ENCODE data around the gene SYNJ1. TPM values are rescaled to one million over a fixed set of nuclear protein-coding genes. Genes with fewer than 3 reads are reported as not detected.

SYNJ1 gene
- total and polyA plus RNA-seq, 2 experiments from 2014 or later, result 1.4 to 4.2 TPM

GRCh38 chr21:32603131-32603530, 124.7 kb downstream of the SYNJ1 start:
- no peaks in the 10 kb centered on the region; the same call in none of the 2 replicates for H3K79me2 ChIP-seq (replicated peaks; ENCODE audit: insufficient read depth)
- H3K4me3 Mint-ChIP-seq, result peak overlapping the region; percentile 56
- no peak overlapping the region for H3K4me3 ChIP-seq
- peaks cover 93% of the 10 kb centered on the region for H3K36me3 Mint-ChIP-seq (ENCODE audit: low read depth)
- peaks cover 46% of the 10 kb centered on the region for H3K4me1 ChIP-seq (ENCODE audit: insufficient read depth)
- peak overlapping the region; percentile 88 for H3K27ac Mint-ChIP-seq
- H3K27me3 ChIP-seq (ENCODE audit: insufficient read depth), result no peaks in the 10 kb centered on the region
- peaks cover 13% of the 10 kb centered on the region for H4K20me1 ChIP-seq (replicated peaks; ENCODE audit: insufficient read depth)
- H3K36me3 ChIP-seq (ENCODE audit: insufficient read depth), result peaks cover 37% of the 10 kb centered on the region
- DNase-seq (ENCODE audit: low spot score) (no peak), ATAC-seq (no peak)
- H3K27me3 Mint-ChIP-seq (ENCODE audit: insufficient read depth, low read depth, poor library complexity), result peaks cover 13% of the 10 kb centered on the region
- no peak for TF ChIP-seq POLR2AphosphoS5 (IDR thresholded peaks at IDR 0.05; ENCODE audit: low read depth)
- H3K4me1 Mint-ChIP-seq, result peaks cover 68% of the 10 kb centered on the region
- H2AFZ ChIP-seq, result no peak overlapping the region
- H3K27ac ChIP-seq (ENCODE audit: low read depth), result peak overlapping the region; percentile 85
- H3K9me2 ChIP-seq (ENCODE audit: insufficient read depth), result no peaks in the 10 kb centered on the region
- peaks cover 36% of the 10 kb centered on the region for H3F3A ChIP-seq (replicated peaks; ENCODE audit: low read depth)
- peak overlapping the region; percentile 63 for H3K4me2 ChIP-seq
- no peaks in the 10 kb centered on the region for H3K9me3 Mint-ChIP-seq

DNA sequence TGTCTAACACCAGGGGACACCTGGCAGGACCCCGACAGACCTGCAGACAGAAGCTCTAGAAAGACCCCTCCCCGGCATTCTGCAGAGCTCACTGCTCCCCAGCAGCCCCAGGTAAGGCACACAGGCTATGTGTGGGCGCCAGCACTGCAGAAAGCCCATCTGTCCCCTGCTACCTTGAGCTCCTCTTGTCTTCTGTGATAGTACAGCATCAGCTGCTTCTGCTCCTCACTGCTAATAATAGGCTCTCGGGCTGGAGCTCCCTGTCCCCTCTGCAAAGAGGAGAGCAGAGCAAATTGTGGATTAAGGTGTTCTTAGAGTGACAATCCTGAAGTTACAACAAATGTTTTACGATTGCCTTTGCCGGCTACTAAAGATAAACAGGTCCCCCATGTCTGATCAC, 125.7 kb downstream of the SYNJ1 start:
- Histone ChIP-seq H3K79me2 (replicated peaks; ENCODE audit: insufficient read depth) (no peaks in the 10 kb centered on the region; the same call in 1 of the 2 replicates), H3K4me2 (no peak overlapping the region), H2AFZ (no peak overlapping the region), H4K20me1 (replicated peaks; ENCODE audit: insufficient read depth) (peaks cover 13% of the 10 kb centered on the region), H3K27me3 (ENCODE audit: insufficient read depth) (no peaks in the 10 kb centered on the region), H3K9me2 (ENCODE audit: insufficient read depth) (no peaks in the 10 kb centered on the region), H3K36me3 (ENCODE audit: insufficient read depth) (peaks cover 32% of the 10 kb centered on the region), H3K4me1 (ENCODE audit: insufficient read depth) (peaks cover 46% of the 10 kb centered on the region), H3K4me3 (no peak overlapping the region), H3F3A (replicated peaks; ENCODE audit: low read depth) (peaks cover 36% of the 10 kb centered on the region), H3K27ac (ENCODE audit: low read depth) (0 out of 2 replicates have a peak overlapping the region, but pooled peaks have one; percentile 41)
- DNase-seq (ENCODE audit: low spot score) (no peak), ATAC-seq (no peak)
- peaks cover 13% of the 10 kb centered on the region for H3K27me3 Mint-ChIP-seq (ENCODE audit: insufficient read depth, low read depth, poor library complexity)
- H3K36me3 Mint-ChIP-seq (ENCODE audit: low read depth), result peaks cover 87% of the 10 kb centered on the region
- H3K27ac Mint-ChIP-seq, result peak overlapping the region; percentile 76
- no peak overlapping the region; the same call in 2 of the 3 replicates for H3K4me3 Mint-ChIP-seq
- peaks cover 68% of the 10 kb centered on the region for H3K4me1 Mint-ChIP-seq
- no peaks in the 10 kb centered on the region for H3K9me3 Mint-ChIP-seq
- TF ChIP-seq ZNF331 (CRISPR knock-in tag; IDR thresholded peaks at IDR 0.05; ENCODE audit: low read depth) (no peak), POLR2AphosphoS5 (IDR thresholded peaks at IDR 0.05; ENCODE audit: low read depth) (no peak), REST (IDR thresholded peaks at IDR 0.05; ENCODE audit: unreplicated experiment) (no peak), ZNF114 (CRISPR knock-in tag; IDR thresholded peaks at IDR 0.05) (no peak), EZH2 (IDR thresholded peaks at IDR 0.05; ENCODE audit: low read depth, unreplicated experiment) (no peak), EZH2phosphoT487 (IDR thresholded peaks at IDR 0.05; ENCODE audit: unreplicated experiment) (no peak), ZNF462 (CRISPR knock-in tag; IDR thresholded peaks at IDR 0.05) (no peak)
- TF ChIP-seq, protein P1, sequence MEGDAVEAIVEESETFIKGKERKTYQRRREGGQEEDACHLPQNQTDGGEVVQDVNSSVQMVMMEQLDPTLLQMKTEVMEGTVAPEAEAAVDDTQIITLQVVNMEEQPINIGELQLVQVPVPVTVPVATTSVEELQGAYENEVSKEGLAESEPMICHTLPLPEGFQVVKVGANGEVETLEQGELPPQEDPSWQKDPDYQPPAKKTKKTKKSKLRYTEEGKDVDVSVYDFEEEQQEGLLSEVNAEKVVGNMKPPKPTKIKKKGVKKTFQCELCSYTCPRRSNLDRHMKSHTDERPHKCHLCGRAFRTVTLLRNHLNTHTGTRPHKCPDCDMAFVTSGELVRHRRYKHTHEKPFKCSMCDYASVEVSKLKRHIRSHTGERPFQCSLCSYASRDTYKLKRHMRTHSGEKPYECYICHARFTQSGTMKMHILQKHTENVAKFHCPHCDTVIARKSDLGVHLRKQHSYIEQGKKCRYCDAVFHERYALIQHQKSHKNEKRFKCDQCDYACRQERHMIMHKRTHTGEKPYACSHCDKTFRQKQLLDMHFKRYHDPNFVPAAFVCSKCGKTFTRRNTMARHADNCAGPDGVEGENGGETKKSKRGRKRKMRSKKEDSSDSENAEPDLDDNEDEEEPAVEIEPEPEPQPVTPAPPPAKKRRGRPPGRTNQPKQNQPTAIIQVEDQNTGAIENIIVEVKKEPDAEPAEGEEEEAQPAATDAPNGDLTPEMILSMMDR (conservative IDR thresholded peaks at IDR 0.05; ENCODE audit: low read depth in 2 of 2), result no peak
- TF ChIP-seq, protein P2, sequence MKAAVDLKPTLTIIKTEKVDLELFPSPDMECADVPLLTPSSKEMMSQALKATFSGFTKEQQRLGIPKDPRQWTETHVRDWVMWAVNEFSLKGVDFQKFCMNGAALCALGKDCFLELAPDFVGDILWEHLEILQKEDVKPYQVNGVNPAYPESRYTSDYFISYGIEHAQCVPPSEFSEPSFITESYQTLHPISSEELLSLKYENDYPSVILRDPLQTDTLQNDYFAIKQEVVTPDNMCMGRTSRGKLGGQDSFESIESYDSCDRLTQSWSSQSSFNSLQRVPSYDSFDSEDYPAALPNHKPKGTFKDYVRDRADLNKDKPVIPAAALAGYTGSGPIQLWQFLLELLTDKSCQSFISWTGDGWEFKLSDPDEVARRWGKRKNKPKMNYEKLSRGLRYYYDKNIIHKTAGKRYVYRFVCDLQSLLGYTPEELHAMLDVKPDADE (IDR thresholded peaks at IDR 0.05), result no peak
